H1 (cell line): ENCODE results near the gene CNST. TPM values are rescaled to one million over a fixed set of nuclear protein-coding genes. Genes with fewer than 3 reads are reported as not detected.

Experiments used
- CTCF ChIA-PET: fragments of 300-600 bp; sonication (Branson Sonifier 250); formaldehyde crosslinking; loops from one replicate; lab custom pipeline; 2021; ENCODE audit not compliant: partially characterized antibody; lab: Charles Lee
- POLR2A ChIA-PET: fragments of 300-600 bp; sonication (Branson Sonifier 250); formaldehyde crosslinking; loops from one replicate; lab custom pipeline; 2021; ENCODE audit warnings: inconsistent platforms; ENCODE audit not compliant: partially characterized antibody; lab: Charles Lee
- DNase-seq, 2 experiments: peaks; one replicate each; pipeline versions ENCODE4 v3.0.0 to v3.0.0-alpha.2; 2010 to 2022; ENCODE audit warnings: low spot score in 2 of 2, low read depth in 1 of 2, mixed read lengths in 1 of 2
- FAIRE-seq: peaks from 2 replicates; lab custom pipeline; 2011; peaks lifted over from hg19 to GRCh38; lab: Jason Lieb, UNC
- H2AFZ ChIP-seq: 2 replicates; pipeline ENCODE4 v1.8.1; 2012; ENCODE audit warnings: low read length, inconsistent platforms
- H2AK5ac ChIP-seq: 2 replicates; pipeline ENCODE4 v1.6.1; 2013; ENCODE audit warnings: low read depth, low read length
- H2BK120ac ChIP-seq: replicated peaks from 2 replicates; pipeline ENCODE3; 2013; ENCODE audit warnings: low read depth, low read length, inconsistent platforms
- H2BK12ac ChIP-seq: 2 replicates; pipeline ENCODE4 v1.6.1; 2013; ENCODE audit warnings: low read depth, low read length
- H2BK15ac ChIP-seq: 2 replicates; pipeline ENCODE4 v1.6.1; 2013; ENCODE audit warnings: low read length
- H2BK20ac ChIP-seq: 2 replicates; pipeline ENCODE4 v1.6.1; 2013; ENCODE audit warnings: low read length
- H2BK5ac ChIP-seq: 2 replicates; pipeline ENCODE4 v1.6.1; 2013; ENCODE audit warnings: low read depth, low read length
- H3K14ac ChIP-seq: 2 replicates; pipeline ENCODE4 v1.6.1; 2013; ENCODE audit warnings: inconsistent platforms; ENCODE audit not compliant: insufficient read length
- H3K18ac ChIP-seq: 2 replicates; pipeline ENCODE4 v1.6.1; 2013; ENCODE audit warnings: low read length; ENCODE audit errors: extremely low read depth
- H3K23ac ChIP-seq: 2 replicates; pipeline ENCODE4 v1.6.1; 2013; ENCODE audit warnings: inconsistent platforms; ENCODE audit not compliant: insufficient read length
- H3K23me2 ChIP-seq: 2 replicates; pipeline ENCODE4 v1.6.1; 2013; ENCODE audit warnings: low read depth, low read length
- H3K27ac ChIP-seq: 2 replicates; pipeline ENCODE4 v1.6.1; 2011; ENCODE audit warnings: low read depth, low read length, inconsistent platforms
- H3K27me3 ChIP-seq, 4 experiments: replicated peaks in 1 of 4; 1 replicate in 1 of 4; 2 replicates in 3 of 4; pipeline versions ENCODE4 v1.6.1 to v1.8.1; 2011 to 2013; ENCODE audit warnings: low read length in 3 of 4, mild to moderate bottlenecking in 3 of 4, inconsistent platforms in 2 of 4, mixed read lengths in 2 of 4, moderate library complexity in 1 of 4; ENCODE audit not compliant: control insufficient read depth in 3 of 4, insufficient read depth in 3 of 4; ENCODE audit errors: extremely low read depth in 1 of 4
- H3K36me3 ChIP-seq, 4 experiments: 2 replicates each; pipeline versions ENCODE4 v1.6.1 to v1.8.1; 2011 to 2013; ENCODE audit warnings: mild to moderate bottlenecking in 4 of 4, low read length in 3 of 4, moderate library complexity in 2 of 4, control low read depth in 1 of 4, inconsistent platforms in 1 of 4; ENCODE audit not compliant: insufficient read depth in 4 of 4, control insufficient read depth in 2 of 4
- H3K4ac ChIP-seq: replicated peaks from 2 replicates; pipeline ENCODE3; 2013; ENCODE audit warnings: low read length, low read depth, mixed read lengths, inconsistent platforms; ENCODE audit not compliant: insufficient read length
- H3K4me1 ChIP-seq, 4 experiments: replicated peaks in 1 of 4; 1 replicate in 1 of 4; 2 replicates in 3 of 4; pipeline versions ENCODE4 v1.6.1 to v1.8.1; 2011 to 2013; ENCODE audit warnings: low read length in 3 of 4, inconsistent platforms in 2 of 4, mixed read lengths in 1 of 4; ENCODE audit not compliant: insufficient read depth in 4 of 4, control insufficient read depth in 3 of 4
- H3K4me2 ChIP-seq, 2 experiments: 2 replicates each; pipeline versions ENCODE4 v1.6.1 to v1.8.1; 2011 to 2013; ENCODE audit warnings: low read depth in 2 of 2, low read length in 2 of 2, control low read depth in 1 of 2, inconsistent platforms in 1 of 2, mild to moderate bottlenecking in 1 of 2; ENCODE audit not compliant: insufficient read depth in 1 of 2
- H3K4me3 ChIP-seq, 4 experiments: fragments of 200-600, 300-600 bp in 1 of 4; sonication (generic), shearing (Covaris generic), sonication (Bioruptor Twin) in 1 of 4; 2 replicates each; pipeline versions ENCODE4 v1.5.1 to v1.8.1; 2011 to 2016; ENCODE audit warnings: low read length in 4 of 4, low read depth in 3 of 4, control low read depth in 2 of 4, inconsistent platforms in 2 of 4, mild to moderate bottlenecking in 2 of 4, mixed read lengths in 1 of 4, moderate library complexity in 1 of 4; ENCODE audit not compliant: insufficient read depth in 2 of 4; ENCODE audit errors: extremely low read depth in 1 of 4
- H3K56ac ChIP-seq: replicated peaks from 2 replicates; pipeline ENCODE3; 2013; ENCODE audit warnings: low read depth, mild to moderate bottlenecking, mixed read lengths, low read length, inconsistent platforms; ENCODE audit not compliant: insufficient read length
- H3K79me1 ChIP-seq: 2 replicates; pipeline ENCODE4 v1.6.1; 2013; ENCODE audit warnings: low read depth, low read length, control low read depth
- H3K79me2 ChIP-seq, 2 experiments: 2 replicates each; pipeline versions ENCODE4 v1.6.1 to v1.8.1; 2012 to 2013; ENCODE audit warnings: low read length in 2 of 2, mild to moderate bottlenecking in 2 of 2, inconsistent platforms in 1 of 2; ENCODE audit not compliant: insufficient read depth in 2 of 2, control insufficient read depth in 1 of 2
- H3K9ac ChIP-seq, 4 experiments: replicated peaks in 1 of 4; 1 replicate in 1 of 4; 2 replicates in 3 of 4; pipeline versions ENCODE4 v1.6.1 to v1.8.1; 2011 to 2013; ENCODE audit warnings: low read depth in 3 of 4, low read length in 3 of 4, control low read depth in 2 of 4, mild to moderate bottlenecking in 2 of 4, moderate library complexity in 2 of 4, inconsistent platforms in 1 of 4; ENCODE audit errors: extremely low read depth in 1 of 4
- H3K9me3 ChIP-seq, 2 experiments: 2 replicates each; pipeline versions ENCODE4 v1.6.1 to v1.8.1; 2012 to 2013; ENCODE audit warnings: mild to moderate bottlenecking in 2 of 2, moderate library complexity in 2 of 2, control low read depth in 1 of 2, inconsistent platforms in 1 of 2, low read depth in 1 of 2, low read length in 1 of 2, mixed read lengths in 1 of 2; ENCODE audit not compliant: insufficient read depth in 2 of 2
- H4K20me1 ChIP-seq, 2 experiments: replicated peaks in 1 of 2; 2 replicates each; pipeline versions ENCODE3 to v1.8.1; 2011 to 2013; ENCODE audit warnings: inconsistent platforms in 2 of 2, low read length in 2 of 2, mild to moderate bottlenecking in 1 of 2; ENCODE audit not compliant: insufficient read depth in 2 of 2, control insufficient read depth in 1 of 2
- H4K5ac ChIP-seq: 2 replicates; pipeline ENCODE4 v1.6.1; 2013; ENCODE audit warnings: low read length, low read depth, mixed read lengths, inconsistent platforms; ENCODE audit not compliant: insufficient read length
- H4K8ac ChIP-seq: 2 replicates; pipeline ENCODE4 v1.8.0; 2013; ENCODE audit warnings: mild to moderate bottlenecking, moderate library complexity, low read length, inconsistent platforms; ENCODE audit not compliant: insufficient read depth; ENCODE audit errors: extremely low read depth
- H4K91ac ChIP-seq: replicated peaks from 2 replicates; pipeline ENCODE3; 2013; ENCODE audit warnings: low read length, mixed read lengths, inconsistent platforms; ENCODE audit not compliant: insufficient read length
- BACH1 ChIP-seq: IDR thresholded peaks from 2 replicates; pipeline ENCODE4 v1.6.1; 2012; ENCODE audit warnings: low read length, improper control_type of control experiment
- KDM4A ChIP-seq: IDR thresholded peaks from one replicate; pipeline ENCODE4 v1.7.1; 2012; ENCODE audit warnings: low read depth, mild to moderate bottlenecking, moderate library complexity, low read length, inconsistent platforms; ENCODE audit not compliant: severe bottlenecking
- KDM5A ChIP-seq: fragments of 200-600 bp; IDR thresholded peaks from 2 replicates; pipeline ENCODE4 v1.7.1; 2012; ENCODE audit warnings: mild to moderate bottlenecking, low read length, inconsistent platforms, mixed read lengths
- RBBP5 ChIP-seq: IDR thresholded peaks from 2 replicates; pipeline ENCODE4 v1.7.1; 2012; ENCODE audit warnings: low read depth, mild to moderate bottlenecking, inconsistent platforms, low read length, moderate library complexity, borderline replicate concordance
- RXRA ChIP-seq: IDR thresholded peaks from 2 replicates; pipeline ENCODE4 v1.6.1; 2011; ENCODE audit warnings: low read depth, mild to moderate bottlenecking, low read length, moderate library complexity; ENCODE audit not compliant: insufficient read depth
- WGBS, 2 experiments: shearing (Covaris generic) in 1 of 2; methylation state at CpG; one replicate each; pipeline versions ENCODE4 v1.1.6 to v1.1.7; 2013 to 2015; ENCODE audit warnings: low lambda C conversion rate in 2 of 2, mixed read lengths in 2 of 2, inconsistent platforms in 1 of 2, low coverage in 1 of 2, missing lambda C conversion rate in 1 of 2; ENCODE audit not compliant: insufficient replicate concordance in 2 of 2, insufficient coverage in 1 of 2, insufficient read length in 1 of 2; ENCODE audit errors: extremely low coverage in 1 of 2, missing lambda C conversion rate in 1 of 2; 5-methylcytosine and 5-hydroxymethylcytosine counted together
- polyA plus RNA-seq, 7 experiments: library from polyadenylated mRNA; depleted of rRNA in 3 of 7; stranded (reverse) in 5 of 7; unstranded in 2 of 7; fragments of >200 nt in 5 of 7; fragments of 200-250 nt in 2 of 7; gene quantifications; 1 replicate in 5 of 7; 2 replicates in 1 of 7; 4 replicates in 1 of 7; pipeline versions ENCODE4 v1.2.1 to v1.2.3, GENCODE V29; 2011 to 2013; ENCODE audit warnings: missing spikeins in 2 of 7, mixed read lengths in 2 of 7
- total RNA-seq: library from RNA; stranded (reverse); fragmentation: NEBNext Ultra II Directional; extraction: Animal tissue kit (Norgen Biotek cat#: 25700); gene quantifications from 2 replicates; pipeline ENCODE4 v1.2.1, GENCODE V29; 2021
- TF ChIP-seq, protein P1 (sequence below), 3 experiments: IDR thresholded peaks; 1 replicate in 2 of 3; 2 replicates in 1 of 3; pipeline versions ENCODE4 v1.5.1 to v1.6.1; 2011; ENCODE audit warnings: low read length in 3 of 3, mild to moderate bottlenecking in 3 of 3, inconsistent platforms in 2 of 3, low read depth in 1 of 3, moderate library complexity in 1 of 3; ENCODE audit not compliant: insufficient read depth in 1 of 3; ENCODE audit errors: control extremely low read depth in 1 of 3
- TF ChIP-seq, protein P2 (sequence below): IDR thresholded peaks from 2 replicates; pipeline ENCODE4 v1.6.1; 2011; ENCODE audit warnings: low read depth, mild to moderate bottlenecking, low read length; ENCODE audit not compliant: insufficient read depth

CNST gene
- total and polyA plus RNA-seq, 2 of the 8 experiments (the other 6 are each of a cell fraction or from before 2014, with no cell fraction given): 5.3 to 21.3 TPM

DNA sequence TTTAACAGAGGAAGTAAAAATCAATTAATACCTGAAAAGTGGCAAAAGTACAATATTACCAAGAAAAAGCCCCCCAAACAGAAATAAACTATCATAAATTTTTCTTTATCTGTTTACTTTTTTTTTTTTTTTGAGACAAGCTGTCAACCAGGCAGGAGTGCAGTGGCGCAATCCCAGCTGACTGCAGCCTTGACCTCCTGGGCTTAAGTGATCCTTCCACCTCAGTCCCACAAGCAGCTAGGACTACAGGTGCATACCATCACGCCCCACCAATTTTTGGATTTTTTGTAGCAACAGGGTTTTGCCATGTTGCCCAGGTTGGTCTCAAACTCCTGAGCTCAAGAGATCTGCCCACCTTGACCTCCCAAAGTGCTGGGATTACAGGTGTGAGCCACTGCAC is 8.2 kb upstream of the CNST start:
- no peak overlapping the region for H2BK20ac ChIP-seq
- no peaks in the 10 kb centered on the region for H4K20me1 ChIP-seq
- H3K18ac ChIP-seq: no peak overlapping the region
- H3K4me2 ChIP-seq: no peak overlapping the region
- H3K4ac ChIP-seq: no peak overlapping the region
- no peak overlapping the region for H3K56ac ChIP-seq
- H2BK12ac ChIP-seq: no peak overlapping the region
- FAIRE-seq (no peak), DNase-seq (no peak)
- H3K9ac ChIP-seq: no peak overlapping the region
- no peak overlapping the region for H4K5ac ChIP-seq
- no peak overlapping the region for H2BK120ac ChIP-seq
- 92% methylated on average over 2 of the region's 2 CpGs; no CpG with 5 or more reads in 1 of the 2 experiments for WGBS, 2 experiments
- no peak overlapping the region for H4K91ac ChIP-seq
- no peak overlapping the region for H3K23ac ChIP-seq
- ChIA-PET CTCF (interaction anchor here (1.3 kb wide), 1 partner anchor 85 kb away, joined by 4 read pairs; no protein-coding TSS in a partner anchor), POLR2A (interaction anchor here (0.6 kb wide), 1 partner anchor 924 kb away, joined by 3 read pairs; no protein-coding TSS in a partner anchor)
- 0 out of 2 replicates have a peak, but pooled peaks cover 2% of the 10 kb centered on the region for H3K79me1 ChIP-seq
- H3K9me3 ChIP-seq: no peaks in the 10 kb centered on the region
- H3K4me1 ChIP-seq: no peaks in the 10 kb centered on the region
- no peak overlapping the region for H2BK15ac ChIP-seq
- peaks cover 0 to 36% of the 10 kb centered on the region in 2 experiments; a peak in 1 of 4 replicates for H3K79me2 ChIP-seq
- no peak overlapping the region for H3K27ac ChIP-seq
- H2BK5ac ChIP-seq: no peak overlapping the region
- peaks cover 0 to 38% (median 13%) of the 10 kb centered on the region in 4 experiments; a peak in 7 of 8 replicates for H3K36me3 ChIP-seq
- no peaks in the 10 kb centered on the region for H3K27me3 ChIP-seq
- no peaks in the 10 kb centered on the region for H3K23me2 ChIP-seq
- H3K4me3 ChIP-seq: no peak overlapping the region
- no peak overlapping the region for H4K8ac ChIP-seq
- no peak overlapping the region for H3K14ac ChIP-seq
- no peak overlapping the region for H2AK5ac ChIP-seq
- TF ChIP-seq, protein P1, sequence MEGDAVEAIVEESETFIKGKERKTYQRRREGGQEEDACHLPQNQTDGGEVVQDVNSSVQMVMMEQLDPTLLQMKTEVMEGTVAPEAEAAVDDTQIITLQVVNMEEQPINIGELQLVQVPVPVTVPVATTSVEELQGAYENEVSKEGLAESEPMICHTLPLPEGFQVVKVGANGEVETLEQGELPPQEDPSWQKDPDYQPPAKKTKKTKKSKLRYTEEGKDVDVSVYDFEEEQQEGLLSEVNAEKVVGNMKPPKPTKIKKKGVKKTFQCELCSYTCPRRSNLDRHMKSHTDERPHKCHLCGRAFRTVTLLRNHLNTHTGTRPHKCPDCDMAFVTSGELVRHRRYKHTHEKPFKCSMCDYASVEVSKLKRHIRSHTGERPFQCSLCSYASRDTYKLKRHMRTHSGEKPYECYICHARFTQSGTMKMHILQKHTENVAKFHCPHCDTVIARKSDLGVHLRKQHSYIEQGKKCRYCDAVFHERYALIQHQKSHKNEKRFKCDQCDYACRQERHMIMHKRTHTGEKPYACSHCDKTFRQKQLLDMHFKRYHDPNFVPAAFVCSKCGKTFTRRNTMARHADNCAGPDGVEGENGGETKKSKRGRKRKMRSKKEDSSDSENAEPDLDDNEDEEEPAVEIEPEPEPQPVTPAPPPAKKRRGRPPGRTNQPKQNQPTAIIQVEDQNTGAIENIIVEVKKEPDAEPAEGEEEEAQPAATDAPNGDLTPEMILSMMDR (IDR thresholded peaks at IDR 0.05; ENCODE audit: control extremely low read depth in 1 of 3, insufficient read depth in 1 of 3, low read depth in 1 of 3, low read length in 3 of 3): no peak
- TF ChIP-seq RBBP5 (no peak), BACH1 (no peak), RXRA (no peak), KDM4A (no peak), KDM5A (no peak)
- TF ChIP-seq, protein P2, sequence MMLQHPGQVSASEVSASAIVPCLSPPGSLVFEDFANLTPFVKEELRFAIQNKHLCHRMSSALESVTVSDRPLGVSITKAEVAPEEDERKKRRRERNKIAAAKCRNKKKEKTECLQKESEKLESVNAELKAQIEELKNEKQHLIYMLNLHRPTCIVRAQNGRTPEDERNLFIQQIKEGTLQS: no peak
- H2AFZ ChIP-seq: no peak overlapping the region
